Right hindlimb (tissue), 1 donor: ENCODE measurements around the gene PHF12.
A peak's percentile ranks its signal among the peaks of the same experiment; 100 is the strongest.
"Not testable (repeated sequence)": the region's sequence is repeated elsewhere in the genome, so short reads cannot be mapped to it uniquely, and the experiment has no call there.

Source experiments
- DNase-seq: peaks from one replicate; pipeline ENCODE4 v3.0.0-alpha.2; 2018

Gene PHF12

DNA sequence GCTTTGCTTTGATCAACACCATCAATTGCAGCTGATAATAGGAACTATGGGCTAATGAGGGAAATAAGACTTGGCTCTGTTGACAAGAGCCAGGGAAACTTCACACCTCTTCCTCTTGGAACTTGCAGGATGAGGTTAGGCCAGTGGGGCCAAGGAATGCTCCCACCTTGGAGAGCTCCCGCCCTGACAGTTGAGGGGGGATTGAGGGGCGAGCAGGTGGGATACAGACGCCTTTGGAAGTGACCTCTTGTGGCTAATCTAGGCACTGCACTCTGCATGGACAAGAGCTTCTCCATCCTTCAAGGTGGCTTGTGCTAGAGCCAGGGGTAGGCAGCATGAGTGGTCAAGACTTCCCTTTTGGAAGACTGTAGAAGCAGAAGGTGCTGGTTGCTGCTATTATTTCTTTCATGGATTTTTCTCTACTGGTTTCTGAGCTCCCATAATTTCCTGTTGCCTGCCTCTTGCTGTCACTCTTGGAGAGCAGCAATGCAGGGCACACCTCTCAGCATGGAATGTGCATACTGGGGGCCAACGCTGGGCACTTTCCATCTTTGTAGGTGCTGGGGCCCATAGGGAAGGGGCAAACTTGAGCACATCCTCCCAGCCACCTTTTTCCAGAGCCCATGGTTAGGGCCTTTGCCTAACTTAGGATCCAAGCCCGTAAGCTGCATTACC lies 2.3 kb upstream of the PHF12 start:
- peak; percentile 57 for DNase-seq

DNA sequence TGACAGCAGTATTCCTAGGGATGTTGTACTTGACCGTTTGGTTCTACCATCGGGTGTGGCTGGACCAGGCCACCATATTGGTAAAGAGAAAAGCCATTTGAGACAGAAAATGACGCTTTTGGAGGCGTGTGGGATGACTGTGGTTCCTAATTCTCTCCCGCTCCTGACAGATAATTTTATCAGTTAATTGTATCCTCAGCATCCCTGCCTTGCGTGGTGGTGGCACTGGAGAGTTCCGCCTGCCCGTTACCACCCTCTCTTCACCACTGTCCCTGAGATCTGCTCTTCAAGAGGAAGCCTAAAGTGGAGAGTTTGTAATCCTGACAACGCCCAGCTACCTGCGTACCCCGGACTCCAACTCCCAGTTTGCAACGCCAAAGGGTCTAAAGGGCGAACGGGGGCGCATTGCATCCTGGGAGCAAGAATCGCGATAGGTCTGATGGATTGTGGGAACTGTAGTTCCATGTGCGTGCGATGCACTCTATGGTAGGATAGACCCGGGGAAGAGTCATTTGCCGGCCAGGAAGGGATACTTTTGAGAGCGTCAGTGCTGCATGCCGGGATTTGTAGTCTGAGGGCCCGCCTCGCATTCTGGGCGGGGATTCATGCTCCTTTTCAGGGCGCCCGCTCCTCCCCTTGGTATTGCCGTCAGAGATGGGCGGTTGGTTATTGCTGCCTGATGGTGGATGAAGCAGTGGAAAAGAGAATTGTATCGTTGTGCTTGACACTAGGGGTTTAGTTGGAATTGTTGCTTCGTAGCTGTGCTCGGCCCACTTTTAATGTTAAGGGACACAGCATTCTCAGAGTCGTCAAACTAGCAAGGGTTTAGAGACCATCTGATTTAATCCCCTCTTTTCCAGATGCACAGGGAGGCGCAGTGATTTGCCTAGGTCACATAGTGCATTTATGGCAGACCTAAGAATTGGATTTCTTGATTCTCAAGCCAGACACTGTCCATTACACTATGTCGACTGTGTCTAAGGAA lies 965 bp upstream of the PHF12 start:
- peak; percentile 99 for DNase-seq

DNA sequence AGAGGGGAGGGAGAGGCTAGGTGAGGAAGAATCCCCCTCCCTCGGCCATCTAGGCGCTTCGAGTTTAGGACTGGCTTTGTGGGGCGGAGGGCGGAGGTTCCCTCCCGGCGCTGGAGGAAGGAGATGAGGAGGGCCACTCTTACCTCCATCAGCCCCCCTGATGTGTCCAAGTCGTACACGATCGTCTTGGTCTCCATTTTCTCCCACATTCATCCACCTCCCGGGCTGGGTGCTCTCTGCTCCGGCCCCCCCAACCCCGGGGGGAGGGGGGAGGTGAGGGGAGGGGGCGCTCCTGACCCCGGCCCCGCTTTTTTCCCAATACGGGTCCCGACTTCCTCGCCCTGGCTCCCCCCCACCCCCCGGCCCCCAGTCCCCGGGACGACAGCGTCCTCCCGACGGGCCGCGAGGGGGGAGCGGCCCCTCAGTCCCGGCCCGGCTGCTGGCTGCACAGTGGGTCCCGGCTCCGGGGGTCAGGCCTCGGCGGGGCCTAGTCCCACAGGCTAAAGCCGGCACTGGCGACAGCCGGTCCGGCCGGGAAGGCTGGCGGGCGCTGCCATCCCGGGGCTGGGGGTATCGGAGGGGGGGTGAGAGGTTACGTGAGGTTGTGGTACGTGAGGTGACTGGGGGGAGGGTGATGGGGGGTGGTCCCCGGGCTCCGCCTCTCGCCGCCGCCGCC lies 428 bp downstream of the PHF12 start:
- no peak for DNase-seq

DNA sequence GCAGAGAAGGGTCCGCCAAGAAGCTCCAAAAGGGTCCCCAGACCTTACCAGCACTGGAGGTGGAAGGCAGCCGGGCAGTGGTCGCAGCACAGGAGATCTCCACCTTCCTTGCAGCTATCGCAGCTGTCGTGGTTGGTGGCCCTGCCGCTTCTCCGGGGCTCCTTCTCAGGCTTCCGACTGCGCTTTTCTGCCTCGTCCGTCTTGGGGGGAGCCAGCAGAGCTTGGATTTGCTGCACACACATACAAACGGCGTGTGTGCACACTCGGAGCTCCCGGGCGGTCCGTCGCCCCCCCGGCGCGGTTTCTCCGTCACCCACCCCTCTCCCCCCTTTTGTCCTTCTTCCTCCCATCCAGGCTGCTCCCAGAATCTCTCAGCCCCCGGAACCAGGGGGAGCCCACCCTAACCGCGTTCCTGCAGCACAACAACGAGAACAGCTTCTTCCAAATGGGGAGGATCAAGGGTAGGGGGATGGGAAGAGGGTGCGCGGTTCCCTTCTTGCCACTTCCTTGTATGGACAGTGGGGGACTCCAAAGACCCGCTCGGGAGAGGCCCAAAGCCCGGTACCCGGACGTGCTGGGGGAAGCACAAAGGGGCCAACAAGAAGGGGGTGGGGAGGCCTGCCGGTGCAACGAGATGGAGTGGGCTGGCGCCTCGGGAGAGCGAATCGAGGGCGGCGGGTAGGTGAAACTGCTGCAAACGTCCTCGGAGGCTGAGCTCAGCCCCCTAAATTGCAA lies 1.1 kb downstream of the PHF12 start:
- peak; percentile 68 for DNase-seq

DNA sequence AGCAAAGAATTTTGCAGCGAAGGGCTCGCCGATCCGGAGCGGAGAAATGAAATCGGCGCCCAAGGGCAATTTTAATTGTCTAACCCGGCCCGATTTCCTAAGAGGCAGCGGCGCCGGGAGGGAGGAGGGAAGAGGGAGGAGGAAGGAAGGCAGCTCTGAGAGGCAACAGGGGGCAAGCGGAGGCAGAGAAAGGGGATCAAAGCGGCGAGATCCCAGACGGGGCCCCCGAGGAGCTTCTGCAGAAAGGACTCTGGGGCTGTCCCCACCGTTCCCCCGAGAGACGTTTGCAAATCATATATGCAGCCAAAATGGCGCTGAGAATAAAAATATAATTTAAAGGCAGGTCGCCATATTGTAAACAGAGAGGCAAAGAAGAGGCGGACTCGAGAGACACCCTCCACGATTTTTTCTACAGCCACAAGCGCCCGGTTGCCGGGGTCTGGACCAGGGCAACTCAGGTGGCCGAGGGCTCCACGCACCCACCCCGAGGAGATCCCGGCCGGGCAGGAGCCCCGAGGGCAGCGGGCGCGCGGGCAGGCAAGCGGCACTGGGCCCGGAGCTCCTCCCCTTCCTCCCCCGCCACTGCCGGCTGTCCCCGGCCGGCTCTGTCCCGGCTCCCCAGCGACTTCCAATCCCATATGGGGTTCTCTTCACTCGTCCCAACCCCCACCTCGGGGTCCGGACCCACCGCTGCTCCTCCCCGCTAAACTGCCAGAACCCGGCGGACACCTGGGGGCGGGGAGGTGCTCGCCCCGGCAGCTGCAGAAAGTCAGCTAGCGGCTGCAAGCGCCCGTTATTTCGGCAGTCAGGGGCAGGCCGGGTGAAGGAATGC lies 1.9 kb downstream of the PHF12 start:
- peak; percentile 77 for DNase-seq

DNA sequence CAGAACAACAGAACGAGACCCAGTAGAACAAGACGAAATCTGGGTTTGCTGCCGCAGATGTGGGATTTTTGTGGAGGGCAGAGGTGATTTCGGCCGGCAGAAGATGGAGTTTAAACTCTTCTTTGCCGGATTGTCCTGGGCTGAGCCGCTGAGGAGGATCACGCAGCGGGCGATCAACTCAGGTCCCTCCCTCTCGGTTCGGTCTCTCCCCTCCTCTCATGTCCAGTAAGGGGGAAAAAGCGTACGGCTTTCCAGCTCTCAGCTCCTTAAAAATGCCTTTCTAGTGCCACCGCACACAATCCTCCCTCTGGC lies 2.5 kb downstream of the PHF12 start:
- no peak for DNase-seq

DNA sequence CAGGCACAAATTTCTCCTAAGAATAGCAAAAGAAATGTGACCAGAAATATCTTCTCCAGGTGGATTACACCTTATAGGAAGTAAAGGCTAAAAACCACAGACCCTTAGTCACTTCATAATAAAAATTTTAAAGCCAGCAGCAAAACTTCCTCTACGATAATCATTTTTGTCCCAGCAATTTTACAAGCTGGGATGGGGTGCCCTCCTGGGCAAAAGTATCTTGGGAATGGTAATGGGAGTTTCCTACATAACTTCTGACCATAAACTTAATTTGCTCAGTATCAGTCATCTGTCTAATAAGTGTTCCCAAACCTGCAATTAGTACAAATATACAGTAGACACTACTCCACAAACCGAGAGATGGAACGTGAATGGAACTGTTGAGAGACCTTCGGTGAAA lies 3.0 kb downstream of the PHF12 start:
- DNase-seq: no peak

DNA sequence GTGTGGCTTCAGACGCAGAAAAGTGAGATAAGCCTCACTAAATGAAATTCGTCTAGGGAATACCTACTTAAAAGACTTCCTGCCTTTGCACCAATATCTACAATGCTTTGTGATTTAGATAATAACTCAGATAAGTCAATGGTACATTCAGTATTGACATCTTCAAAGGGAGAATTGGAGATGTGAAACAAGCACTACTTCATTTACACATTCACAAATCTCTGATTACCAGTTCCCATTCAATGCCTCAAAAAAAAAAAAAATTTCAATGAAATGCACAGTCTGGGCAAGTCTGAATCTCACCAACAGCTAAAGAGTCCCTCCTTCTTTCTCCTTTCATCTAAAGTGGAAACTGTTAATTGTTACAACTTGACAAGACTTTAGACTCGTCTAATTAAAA lies 3.7 kb downstream of the PHF12 start:
- DNase-seq: no peak

DNA sequence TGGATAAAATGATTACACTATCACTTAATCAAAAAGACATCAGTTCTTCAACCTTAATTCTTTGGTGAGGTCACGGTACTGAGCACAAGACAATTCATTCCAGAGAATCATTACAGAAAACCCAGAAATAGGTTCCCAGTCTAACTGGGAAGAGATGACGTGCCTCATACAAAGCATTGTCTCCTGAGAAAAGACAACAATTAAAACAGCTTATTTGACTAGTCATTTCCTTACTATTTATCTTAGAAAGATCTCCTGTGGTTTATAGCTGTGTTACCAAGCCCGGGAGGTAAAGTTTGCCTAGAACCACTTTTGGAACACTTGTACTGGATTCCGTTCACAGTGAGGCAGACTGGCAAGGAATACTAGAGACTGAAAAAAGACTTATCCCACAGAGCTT lies 5.1 kb downstream of the PHF12 start:
- DNase-seq: no peak

DNA sequence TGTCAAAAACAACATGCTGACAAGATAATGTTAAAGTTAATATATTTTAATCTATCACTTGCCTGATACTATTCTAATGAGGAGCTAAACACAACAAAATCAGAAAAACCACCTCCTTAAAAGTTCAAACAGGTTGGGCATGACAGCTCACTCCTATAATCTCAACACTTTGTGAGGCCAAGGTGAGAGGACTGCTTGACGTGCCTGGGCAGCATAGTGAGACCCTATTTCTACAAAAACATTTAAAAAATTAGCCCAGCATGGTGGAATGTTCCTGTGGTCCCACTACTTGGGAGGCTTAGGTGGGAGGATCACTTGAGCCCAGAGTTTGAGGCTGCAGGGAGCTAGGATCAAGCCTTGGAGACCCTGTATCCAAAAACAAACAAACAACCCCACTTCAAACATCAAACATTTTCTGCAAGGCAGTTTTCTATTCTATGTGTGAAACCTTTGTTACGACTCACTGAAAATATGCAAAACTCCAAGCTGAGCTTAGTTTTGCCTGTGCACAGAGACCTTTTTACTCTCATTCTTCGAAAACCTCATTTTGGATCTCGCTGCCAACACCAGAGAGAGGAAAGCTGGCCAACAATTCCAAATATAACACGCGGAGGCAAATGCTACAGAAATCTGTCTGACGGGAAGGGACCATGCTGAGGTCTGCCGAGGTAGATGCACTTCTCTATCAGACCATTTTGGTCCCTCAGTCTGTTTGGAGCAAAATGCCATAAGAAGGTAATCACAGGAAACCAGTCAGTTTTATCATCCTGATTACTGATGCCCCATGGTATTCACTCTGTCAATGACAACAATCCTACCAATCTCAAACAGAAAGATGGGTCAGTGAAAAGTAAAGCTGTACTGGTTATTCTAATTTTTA lies 6.2 kb downstream of the PHF12 start:
- DNase-seq: no peak

DNA sequence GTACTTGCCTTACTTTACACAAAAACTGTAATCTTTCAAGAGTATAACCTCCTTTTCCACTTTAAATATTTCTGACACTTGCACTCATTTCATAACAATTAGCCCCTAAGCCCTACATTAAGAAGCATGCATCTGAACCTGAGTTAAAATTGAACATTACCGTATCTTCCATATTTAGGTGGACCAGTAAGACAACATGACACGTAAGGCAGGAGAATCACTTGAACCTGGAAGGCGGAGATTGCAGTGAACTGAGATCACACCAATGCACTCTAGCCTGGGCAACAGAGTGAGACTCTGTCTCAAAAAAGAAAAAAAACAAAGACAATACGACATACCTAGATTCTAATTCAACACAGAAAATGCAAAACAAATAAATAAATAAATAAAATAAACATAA lies 7.0 kb downstream of the PHF12 start:
- no peak for DNase-seq

DNA sequence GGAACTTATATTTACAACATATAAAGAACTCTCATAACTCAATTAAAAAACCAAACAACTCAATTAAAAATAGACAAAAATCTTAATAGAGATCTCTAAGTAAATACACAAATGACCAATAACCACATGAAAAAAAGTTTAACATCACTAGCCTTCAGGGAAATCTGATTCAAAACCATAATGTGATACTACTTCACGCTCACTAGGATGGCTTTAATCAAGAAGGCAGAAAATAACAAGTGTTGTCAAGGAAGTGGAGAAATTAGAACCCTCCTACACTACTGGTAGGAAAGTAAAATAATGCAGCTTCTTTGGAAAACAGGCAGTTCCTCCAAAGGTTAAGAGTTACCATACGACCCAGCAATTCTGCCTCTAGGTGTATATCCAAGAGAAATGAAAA lies 8.4 kb downstream of the PHF12 start:
- DNase-seq: no peak

DNA sequence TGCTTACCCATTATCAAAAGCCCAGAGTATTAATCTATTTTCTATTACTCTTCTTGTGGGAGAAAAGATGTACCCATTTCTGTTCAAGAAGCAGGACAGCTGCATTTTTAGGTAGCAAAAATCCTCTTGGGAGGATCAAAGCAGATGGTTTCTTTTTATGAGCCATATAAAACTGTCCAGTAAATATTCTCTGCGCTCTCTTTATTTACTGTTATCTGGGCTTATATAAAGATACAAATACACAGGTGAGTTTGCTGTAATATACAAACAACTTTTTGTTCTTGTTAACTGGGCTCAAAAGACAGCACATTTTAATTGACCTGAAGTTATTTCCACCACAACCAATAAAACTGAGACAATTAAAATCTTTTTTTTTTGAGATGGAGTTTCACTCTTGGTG lies 10.1 kb downstream of the PHF12 start:
- no peak for DNase-seq

DNA sequence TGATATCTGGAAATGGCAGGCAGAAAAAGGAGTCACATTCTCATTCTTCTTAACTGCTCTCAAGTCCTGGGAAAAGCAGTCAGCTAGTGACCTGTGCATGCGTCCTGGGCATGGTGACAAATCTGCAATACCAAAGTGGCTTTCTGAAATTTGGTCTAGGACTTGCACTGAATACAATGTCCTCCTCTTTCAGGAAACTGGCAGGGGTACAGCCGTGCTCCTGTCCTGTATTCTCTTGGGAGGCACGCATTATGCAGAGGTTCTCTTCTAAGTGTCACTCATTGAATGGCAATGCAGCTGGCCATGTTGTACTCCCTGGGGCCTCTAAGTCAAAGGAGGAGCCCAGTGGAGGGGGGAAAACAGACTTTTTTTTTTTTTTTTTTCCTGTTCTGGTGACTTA lies 10.6 kb downstream of the PHF12 start:
- no peak for DNase-seq

DNA sequence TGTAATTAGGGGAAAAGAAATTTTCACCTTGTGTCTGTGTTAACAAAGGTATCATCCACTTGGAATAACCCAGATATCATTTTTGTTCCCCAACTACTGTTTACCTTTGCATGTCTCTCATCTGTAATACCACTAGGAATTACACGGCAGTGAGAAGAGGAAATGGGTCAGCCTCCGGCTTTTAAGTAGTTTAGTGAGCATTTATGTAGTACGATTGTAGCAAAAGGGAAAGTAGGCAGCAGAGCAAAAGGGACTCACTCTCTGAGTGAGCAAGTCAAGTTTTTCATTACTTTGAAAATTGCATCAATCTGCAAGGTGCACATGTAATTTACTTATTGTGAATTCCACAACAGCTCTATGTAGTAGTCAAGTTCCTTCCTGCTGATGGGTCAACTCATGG lies 11.2 kb downstream of the PHF12 start:
- no peak for DNase-seq

DNA sequence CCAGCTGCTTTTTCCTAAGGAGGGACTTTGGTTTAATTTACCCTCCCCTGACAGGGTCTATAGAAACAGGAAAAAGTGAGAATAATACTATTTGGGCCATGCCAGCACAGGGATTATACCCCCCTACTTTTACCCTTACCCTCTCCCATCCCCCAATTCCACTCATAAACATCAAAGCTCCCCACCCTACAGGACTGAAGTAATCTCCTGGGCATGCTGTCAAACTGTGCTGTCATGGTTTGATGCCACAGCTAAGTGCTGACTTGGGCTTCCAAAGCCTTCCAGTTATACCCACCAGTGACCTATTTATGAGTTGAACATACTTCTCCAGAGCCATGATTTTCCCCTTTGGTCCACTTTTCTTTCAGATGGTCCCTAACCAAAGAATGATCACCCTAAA lies 12.8 kb downstream of the PHF12 start:
- DNase-seq: no peak

DNA sequence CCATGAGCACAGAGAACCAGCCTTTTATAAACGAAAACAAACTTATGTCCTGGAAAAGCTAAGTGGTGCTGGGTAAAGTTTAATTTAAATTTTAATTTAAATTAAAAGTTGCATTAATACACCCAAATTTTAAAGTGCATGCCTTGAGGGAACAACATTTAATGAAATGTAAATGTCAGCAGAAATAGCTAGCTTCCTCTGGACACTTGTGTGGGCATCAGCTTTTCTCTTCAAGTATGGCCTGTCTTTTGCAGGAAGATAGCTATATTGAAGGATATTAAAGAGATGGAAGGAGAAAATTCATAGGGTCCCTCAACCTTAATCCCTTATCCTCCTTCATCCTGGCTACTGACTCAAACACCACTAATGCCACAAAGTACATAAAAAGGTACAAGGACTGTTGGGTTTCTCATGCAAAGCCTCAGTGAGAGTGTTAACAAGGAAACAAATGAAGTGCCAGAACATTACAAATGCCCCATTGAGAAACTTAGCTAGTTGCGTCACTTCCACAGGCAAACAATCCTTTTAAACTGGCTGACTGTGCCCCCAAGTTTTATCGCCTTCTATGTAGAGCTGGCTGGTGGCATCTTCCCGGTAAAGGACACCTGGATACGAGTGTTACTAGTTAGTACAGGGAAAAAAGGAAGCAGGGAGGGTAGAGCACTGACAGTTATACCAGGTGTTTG lies 14.1 kb downstream of the PHF12 start:
- no peak for DNase-seq

DNA sequence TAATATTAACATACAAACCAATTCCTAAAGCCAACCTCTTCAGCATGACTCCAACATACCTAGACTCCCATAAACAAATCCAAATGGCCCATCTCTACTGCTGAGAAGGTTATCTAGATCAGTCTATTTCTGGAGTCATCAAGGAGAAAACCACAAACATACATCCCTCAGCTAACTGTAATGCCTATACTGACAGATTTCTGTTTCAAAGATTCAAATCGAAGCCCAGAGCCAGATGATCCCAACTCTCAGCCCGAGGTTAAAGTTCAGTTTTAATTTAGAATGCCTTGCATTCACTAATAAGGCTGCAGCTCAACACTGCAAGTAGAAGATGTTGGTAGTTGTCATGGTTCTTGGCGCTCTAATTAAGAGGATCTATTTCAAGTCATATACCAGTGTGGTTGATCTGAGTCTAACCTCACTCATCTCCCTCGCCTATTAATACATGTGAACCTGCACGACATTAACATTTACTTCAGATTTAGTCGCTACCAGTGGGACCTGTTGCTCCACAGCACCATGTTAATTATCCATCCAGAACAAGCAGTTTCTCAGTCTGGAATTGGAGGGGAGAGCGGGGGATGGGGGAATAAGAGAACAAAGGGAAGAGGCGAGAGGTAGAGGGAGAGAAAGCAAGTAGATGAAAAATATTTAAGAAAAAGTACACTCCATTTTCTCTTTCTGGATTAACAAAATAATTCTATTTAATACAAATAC lies 15.4 kb downstream of the PHF12 start:
- DNase-seq: no peak

DNA sequence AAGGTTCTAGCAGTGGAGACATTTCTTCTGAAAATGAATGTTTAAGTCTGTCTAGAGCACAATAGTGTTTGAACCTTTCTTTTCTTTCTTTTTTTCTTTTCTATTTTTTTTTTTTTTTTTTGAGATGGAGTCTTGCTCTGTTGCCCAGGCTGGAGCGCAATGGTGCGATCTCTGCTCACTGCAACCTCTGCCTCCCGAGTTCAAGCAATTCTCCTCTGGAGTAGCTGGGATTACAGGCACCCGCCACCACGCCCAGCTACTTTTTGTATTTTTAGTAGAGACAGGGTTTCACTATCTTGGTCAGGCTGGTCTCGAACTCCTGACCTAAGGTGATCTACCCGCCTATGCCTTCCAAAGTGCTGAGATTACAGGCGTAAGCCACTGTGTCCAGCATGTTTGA lies 16.8 kb downstream of the PHF12 start:
- not testable (repeated sequence) for DNase-seq

DNA sequence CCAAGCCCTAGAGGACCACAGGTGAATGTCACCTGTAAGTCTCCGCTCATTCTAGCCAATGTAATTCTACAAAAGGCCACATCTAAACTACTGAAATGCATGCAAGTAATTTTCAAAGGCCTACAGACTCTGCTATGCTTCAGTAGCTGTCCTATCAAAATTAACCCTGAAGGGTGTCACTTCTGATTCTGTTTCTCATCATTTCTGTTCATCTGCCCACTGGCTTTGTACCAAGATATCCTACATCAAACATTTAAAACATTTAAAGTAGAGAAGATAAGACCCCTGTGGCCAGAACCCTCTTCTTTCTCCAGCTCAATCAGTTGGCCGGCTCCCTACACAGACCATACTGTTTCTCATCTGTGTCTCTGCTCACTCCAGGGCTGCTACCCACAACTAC lies 21.5 kb downstream of the PHF12 start:
- DNase-seq: no peak
